GM23338 (cell line): ENCODE results near the gene RPL29. TPM values are rescaled to one million over a fixed set of nuclear protein-coding genes. Genes with fewer than 3 reads are reported as not detected.
A peak's percentile ranks its signal among the peaks of the same experiment; 100 is the strongest.

ENCODE experiments used
- ATAC-seq: fragments of 200-7000 bp; cut with Tn5 transposase; 3 replicates; pipeline ENCODE4 v1.9.1; 2020
- DNase-seq: peaks from one replicate; pipeline ENCODE4 v3.0.0-alpha.2; 2015; ENCODE audit warnings: low spot score
- H2AFZ ChIP-seq: fragments of 200-600 bp; sonication (generic); 2 replicates; pipeline ENCODE4 v1.8.0; 2016; ENCODE audit warnings: antibody characterized with exemption, mild to moderate bottlenecking, moderate library complexity
- H3F3A ChIP-seq: fragments of 200-600 bp; sonication (generic); replicated peaks from 2 replicates; pipeline ENCODE4 v1.8.0; 2017; ENCODE audit warnings: antibody characterized with exemption, mixed run types, low read depth
- H3K27ac ChIP-seq: fragments of 200-600 bp; sonication (generic); 2 replicates; pipeline ENCODE4 v1.6.1; 2016; ENCODE audit warnings: low read depth
- H3K27me3 ChIP-seq: fragments of 200-600 bp; sonication (generic); 2 replicates; pipeline ENCODE4 v1.8.0; 2016; ENCODE audit warnings: mild to moderate bottlenecking, mixed run types, moderate library complexity; ENCODE audit not compliant: insufficient read depth
- H3K36me3 ChIP-seq: fragments of 200-600 bp; sonication (generic); 2 replicates; pipeline ENCODE4 v1.8.0; 2016; ENCODE audit warnings: mild to moderate bottlenecking; ENCODE audit not compliant: insufficient read depth
- H3K4me1 ChIP-seq: fragments of 200-600 bp; sonication (generic); 2 replicates; pipeline ENCODE4 v1.8.0; 2016; ENCODE audit warnings: mild to moderate bottlenecking, moderate library complexity; ENCODE audit not compliant: insufficient read depth
- H3K4me2 ChIP-seq: fragments of 200-600 bp; sonication (generic); 2 replicates; pipeline ENCODE4 v1.7.1; 2017; ENCODE audit warnings: mixed run types
- H3K4me3 ChIP-seq: fragments of 200-600 bp; sonication (generic); 2 replicates; pipeline ENCODE4 v1.6.1; 2016; ENCODE audit warnings: mixed run types
- H3K79me2 ChIP-seq: fragments of 200-600 bp; sonication (generic); replicated peaks from 2 replicates; pipeline ENCODE4 v1.8.0; 2017; ENCODE audit warnings: mild to moderate bottlenecking; ENCODE audit not compliant: insufficient read depth
- H3K9me2 ChIP-seq: fragments of 200-600 bp; sonication (generic); 2 replicates; pipeline ENCODE4 v1.8.0; 2017; ENCODE audit not compliant: insufficient read depth
- H4K20me1 ChIP-seq: fragments of 200-600 bp; sonication (generic); replicated peaks from 2 replicates; pipeline ENCODE4 v1.8.0; 2017; ENCODE audit warnings: mild to moderate bottlenecking; ENCODE audit not compliant: insufficient read depth
- H3K27ac Mint-ChIP-seq: 2 replicates; pipeline ENCODE4 v1.8.0; 2020; ENCODE audit warnings: inconsistent platforms, mild to moderate bottlenecking, moderate library complexity, mixed read lengths
- H3K27me3 Mint-ChIP-seq: 3 replicates; pipeline ENCODE4 v1.8.0; 2022; ENCODE audit warnings: low read depth, mild to moderate bottlenecking, moderate library complexity, mixed read lengths, inconsistent platforms; ENCODE audit not compliant: insufficient read depth, poor library complexity
- H3K36me3 Mint-ChIP-seq: 3 replicates; pipeline ENCODE4 v1.8.0; 2021; ENCODE audit warnings: low read depth, mild to moderate bottlenecking, inconsistent platforms, moderate library complexity, mixed read lengths
- H3K4me1 Mint-ChIP-seq: 3 replicates; pipeline ENCODE4 v1.8.0; 2020; ENCODE audit warnings: mild to moderate bottlenecking, inconsistent platforms, mixed read lengths
- H3K4me3 Mint-ChIP-seq: 3 replicates; pipeline ENCODE4 v1.8.0; 2021; ENCODE audit warnings: moderate library complexity, mild to moderate bottlenecking, inconsistent platforms, mixed read lengths
- H3K9me3 Mint-ChIP-seq: 3 replicates; pipeline ENCODE4 v1.8.0; 2020; ENCODE audit warnings: moderate library complexity, mild to moderate bottlenecking, inconsistent platforms, mixed read lengths
- CREB1 ChIP-seq: fragments of 250-450 bp; sonication (Bioruptor Pico); IDR thresholded peaks from 2 replicates; pipeline ENCODE4 v1.5.0; 2020; ENCODE audit warnings: low read depth, mild to moderate bottlenecking, moderate library complexity
- ETS1 ChIP-seq: IDR thresholded peaks from 2 replicates; pipeline ENCODE4 v1.6.1; 2016; ENCODE audit warnings: antibody characterized with exemption
- EZH2 ChIP-seq: fragments of 200-600 bp; sonication (generic); IDR thresholded peaks from one replicate; pipeline ENCODE4 v1.8.0; 2017; ENCODE audit warnings: antibody characterized with exemption, mild to moderate bottlenecking, low read depth; ENCODE audit not compliant: unreplicated experiment
- EZH2phosphoT487 ChIP-seq: fragments of 200-600 bp; sonication (generic); IDR thresholded peaks from one replicate; pipeline ENCODE4 v1.8.1; 2018; ENCODE audit warnings: antibody characterized with exemption; ENCODE audit not compliant: unreplicated experiment
- JUNB ChIP-seq: IDR thresholded peaks from one replicate; pipeline ENCODE4 v1.6.1; 2016; ENCODE audit warnings: antibody characterized with exemption; ENCODE audit not compliant: unreplicated experiment
- POLR2AphosphoS5 ChIP-seq: IDR thresholded peaks from 2 replicates; pipeline ENCODE4 v1.6.1; 2016; ENCODE audit warnings: antibody characterized with exemption, low read depth
- ZNF331 ChIP-seq: fragments of 250-450 bp; sonication (Bioruptor Pico); IDR thresholded peaks from 2 replicates; pipeline ENCODE4 v1.5.0; 2020; ENCODE audit warnings: low read depth, mild to moderate bottlenecking, moderate library complexity
- ZNF462 ChIP-seq: fragments of 250-450 bp; sonication (Bioruptor Pico); IDR thresholded peaks from 2 replicates; pipeline ENCODE4 v1.5.0; 2020; ENCODE audit warnings: mild to moderate bottlenecking, moderate library complexity
- polyA plus RNA-seq: library from polyadenylated mRNA; unstranded; fragments of >200 nt; fragmentation: Nextera tagmentation; extraction: Ambion mirVana; gene quantifications from 2 replicates; pipeline ENCODE4 v1.2.1, GENCODE V29; 2016
- total RNA-seq: library from RNA; depleted of rRNA; stranded (reverse); fragments of >200 nt; shearing (Covaris generic); gene quantifications from 2 replicates; pipeline ENCODE4 v1.2.3, GENCODE V29; 2014
- TF ChIP-seq, protein P1 (sequence below): IDR thresholded peaks from one replicate; pipeline ENCODE4 v1.6.1; 2018; ENCODE audit warnings: antibody characterized with exemption; ENCODE audit not compliant: unreplicated experiment

RPL29 gene
- total and polyA plus RNA-seq, 2 experiments from 2014 or later, result 1,471 to 1,864 TPM

GRCh38 chr3:51968883-51969678, 26.6 kb downstream of the RPL29 start (continued):
- TF ChIP-seq, protein P1, sequence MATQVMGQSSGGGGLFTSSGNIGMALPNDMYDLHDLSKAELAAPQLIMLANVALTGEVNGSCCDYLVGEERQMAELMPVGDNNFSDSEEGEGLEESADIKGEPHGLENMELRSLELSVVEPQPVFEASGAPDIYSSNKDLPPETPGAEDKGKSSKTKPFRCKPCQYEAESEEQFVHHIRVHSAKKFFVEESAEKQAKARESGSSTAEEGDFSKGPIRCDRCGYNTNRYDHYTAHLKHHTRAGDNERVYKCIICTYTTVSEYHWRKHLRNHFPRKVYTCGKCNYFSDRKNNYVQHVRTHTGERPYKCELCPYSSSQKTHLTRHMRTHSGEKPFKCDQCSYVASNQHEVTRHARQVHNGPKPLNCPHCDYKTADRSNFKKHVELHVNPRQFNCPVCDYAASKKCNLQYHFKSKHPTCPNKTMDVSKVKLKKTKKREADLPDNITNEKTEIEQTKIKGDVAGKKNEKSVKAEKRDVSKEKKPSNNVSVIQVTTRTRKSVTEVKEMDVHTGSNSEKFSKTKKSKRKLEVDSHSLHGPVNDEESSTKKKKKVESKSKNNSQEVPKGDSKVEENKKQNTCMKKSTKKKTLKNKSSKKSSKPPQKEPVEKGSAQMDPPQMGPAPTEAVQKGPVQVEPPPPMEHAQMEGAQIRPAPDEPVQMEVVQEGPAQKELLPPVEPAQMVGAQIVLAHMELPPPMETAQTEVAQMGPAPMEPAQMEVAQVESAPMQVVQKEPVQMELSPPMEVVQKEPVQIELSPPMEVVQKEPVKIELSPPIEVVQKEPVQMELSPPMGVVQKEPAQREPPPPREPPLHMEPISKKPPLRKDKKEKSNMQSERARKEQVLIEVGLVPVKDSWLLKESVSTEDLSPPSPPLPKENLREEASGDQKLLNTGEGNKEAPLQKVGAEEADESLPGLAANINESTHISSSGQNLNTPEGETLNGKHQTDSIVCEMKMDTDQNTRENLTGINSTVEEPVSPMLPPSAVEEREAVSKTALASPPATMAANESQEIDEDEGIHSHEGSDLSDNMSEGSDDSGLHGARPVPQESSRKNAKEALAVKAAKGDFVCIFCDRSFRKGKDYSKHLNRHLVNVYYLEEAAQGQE, result no peak
- no peak for TF ChIP-seq EZH2phosphoT487
- TF ChIP-seq EZH2, result no peak

- H3K4me3 Mint-ChIP-seq, result peak overlapping the region; percentile 85
- peaks cover 9% of the 10 kb centered on the region; the same call in 1 of the 2 replicates for H3K27me3 ChIP-seq
- H3K36me3 Mint-ChIP-seq, result peaks cover 7% of the 10 kb centered on the region; the same call in 2 of the 3 replicates
- peak overlapping the region; percentile 38; the same call in 1 of the 2 replicates for H2AFZ ChIP-seq
- peaks cover 28% of the 10 kb centered on the region for H3K27me3 Mint-ChIP-seq
- H4K20me1 ChIP-seq, result no peaks in the 10 kb centered on the region
- no peaks in the 10 kb centered on the region; the same call in 2 of the 3 replicates for H3K9me3 Mint-ChIP-seq
- peaks cover 37% of the 10 kb centered on the region for H3K4me1 ChIP-seq
- H3K27ac Mint-ChIP-seq, result peak overlapping the region; percentile 97
- peak; percentile 17 for ATAC-seq
- peaks cover 13% of the 10 kb centered on the region; the same call in 1 of the 2 replicates for H3F3A ChIP-seq
- H3K4me3 ChIP-seq, result peak overlapping the region; percentile 95
- H3K4me1 Mint-ChIP-seq, result peaks cover 57% of the 10 kb centered on the region
- no peaks in the 10 kb centered on the region for H3K9me2 ChIP-seq
- DNase-seq, result peak; percentile 94
- peak overlapping the region; percentile 100 for H3K4me2 ChIP-seq
- H3K79me2 ChIP-seq, result no peaks in the 10 kb centered on the region
- no peaks in the 10 kb centered on the region for H3K36me3 ChIP-seq
- peak overlapping the region; percentile 97 for H3K27ac ChIP-seq
- TF ChIP-seq ZNF462 (CRISPR knock-in tag), result no peak
- TF ChIP-seq ETS1, result no peak
- TF ChIP-seq ZNF331 (CRISPR knock-in tag), result no peak
- TF ChIP-seq CREB1 (CRISPR knock-in tag), result no peak
- peak; percentile 76 for TF ChIP-seq POLR2AphosphoS5
- TF ChIP-seq EZH2, result no peak
- no peak for TF ChIP-seq JUNB
These were observed 27.4 kb downstream of the RPL29 start for GRCh38 chr3:51968170-51968775.
